Glomerular endothelial cell (primary cell): Measurements from ENCODE around the gene PKNOX2. TPM values are rescaled to one million over a fixed set of nuclear protein-coding genes. Genes with fewer than 3 reads are reported as not detected.

Source experiments
- DNase-seq: peaks from one replicate; pipeline ENCODE4 v3.0.0-alpha.2; 2011; ENCODE audit warnings: low read depth, low spot score; ENCODE audit errors: extremely low read depth
- total RNA-seq: library from RNA; depleted of rRNA; stranded (reverse); fragments of >200 nt; gene quantifications from 2 replicates; pipeline ENCODE4 v1.2.3, GENCODE V29; 2015

The PKNOX2 gene
- total RNA-seq, 1 donor from 2014 or later, result 0.76 TPM

DNA sequence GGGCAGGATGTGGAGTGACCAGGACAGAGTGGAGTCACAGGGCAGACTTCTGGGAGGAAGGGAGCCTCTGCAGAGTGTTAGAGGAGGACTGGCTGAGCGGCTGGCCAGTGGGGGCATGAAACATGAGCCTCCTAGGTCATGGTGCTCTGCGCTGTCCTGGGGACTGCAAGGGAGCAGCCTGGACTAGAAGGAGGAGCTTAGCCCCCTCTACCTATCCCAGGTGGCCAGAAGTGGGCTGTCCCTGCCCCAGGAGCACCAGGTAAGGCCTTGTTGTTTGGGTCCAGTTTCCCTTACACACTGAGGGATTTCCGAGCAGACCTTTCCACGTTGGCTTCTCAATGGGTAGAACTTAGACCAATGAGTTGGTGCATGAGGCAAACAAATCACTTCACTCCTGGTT is 7.4 kb downstream of the PKNOX2 start:
- DNase-seq, result no peak

- no peak for DNase-seq
These were observed 8.5 kb downstream of the PKNOX2 start for GRCh38 chr11:125173027-125173426.

DNA sequence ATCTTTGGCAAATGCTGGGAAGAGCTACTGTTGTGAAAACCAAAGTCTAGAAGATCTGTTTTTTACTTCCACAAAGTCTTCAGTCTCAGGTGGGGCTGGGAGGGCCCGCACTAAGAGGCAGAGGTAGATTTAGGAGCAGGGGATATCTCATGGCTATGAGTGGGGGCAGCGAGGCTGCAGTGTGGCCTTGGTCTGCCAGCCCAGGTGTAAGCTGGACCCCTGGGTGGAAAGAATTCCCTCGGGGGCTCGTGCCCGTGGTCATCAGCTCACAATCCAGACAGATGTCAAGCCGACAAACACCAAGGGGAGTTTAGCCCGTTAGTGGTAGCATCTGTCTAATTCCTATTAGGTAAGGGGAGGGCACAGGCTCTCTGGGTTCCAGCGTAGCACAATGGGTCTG is 9.0 kb downstream of the PKNOX2 start:
- no peak for DNase-seq

- DNase-seq, result no peak
These were observed 9.5 kb downstream of the PKNOX2 start for GRCh38 chr11:125174057-125174456.

- no peak for DNase-seq
These were observed 10.1 kb downstream of the PKNOX2 start for GRCh38 chr11:125174686-125175085.

DNA sequence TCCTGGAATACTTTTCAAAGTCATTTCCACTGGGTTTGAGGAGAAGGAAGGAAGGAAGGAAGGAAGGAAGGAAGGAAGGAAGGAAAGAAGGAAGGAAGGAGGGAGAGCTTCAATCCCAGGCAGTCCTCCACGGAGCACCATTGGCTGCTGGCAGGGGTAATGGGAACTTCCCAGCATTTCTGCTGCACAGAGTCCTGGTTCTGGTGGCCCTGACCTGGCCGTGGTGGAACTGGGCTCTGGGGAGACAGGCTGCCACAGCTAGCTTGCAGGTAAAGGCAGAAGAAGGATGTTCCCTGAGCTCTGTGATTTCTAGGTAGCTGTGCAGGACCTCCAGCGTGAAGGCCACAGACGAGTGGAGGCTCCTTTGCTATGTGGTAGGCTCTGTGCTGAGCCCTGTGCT is 10.6 kb downstream of the PKNOX2 start:
- no peak for DNase-seq

- DNase-seq, result no peak
These were observed 11.5 kb downstream of the PKNOX2 start for GRCh38 chr11:125175896-125176575.

GRCh38 chr11:125176866-125177265 is 12.3 kb downstream of the PKNOX2 start:
- no peak for DNase-seq

DNA sequence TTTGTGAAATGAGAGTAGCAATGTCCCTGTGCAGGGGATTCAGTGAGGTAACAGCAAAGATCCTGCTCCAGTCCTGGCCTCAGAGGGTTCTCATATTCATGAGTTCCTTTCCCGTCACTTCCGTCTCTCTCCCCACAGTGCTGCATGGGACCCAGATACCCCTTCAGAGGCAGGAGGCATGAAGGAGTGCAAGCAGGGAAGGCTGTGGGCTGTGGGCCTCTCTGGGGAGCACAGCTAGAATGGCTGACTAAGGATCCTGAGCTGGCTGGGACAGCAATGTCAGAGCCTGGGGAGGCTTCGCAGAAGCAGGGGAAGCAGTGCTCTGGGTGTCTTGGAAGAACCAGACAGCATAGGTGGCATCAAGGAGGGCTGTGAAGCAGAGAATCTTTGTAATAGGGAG is 13.0 kb downstream of the PKNOX2 start:
- DNase-seq, result no peak

DNA sequence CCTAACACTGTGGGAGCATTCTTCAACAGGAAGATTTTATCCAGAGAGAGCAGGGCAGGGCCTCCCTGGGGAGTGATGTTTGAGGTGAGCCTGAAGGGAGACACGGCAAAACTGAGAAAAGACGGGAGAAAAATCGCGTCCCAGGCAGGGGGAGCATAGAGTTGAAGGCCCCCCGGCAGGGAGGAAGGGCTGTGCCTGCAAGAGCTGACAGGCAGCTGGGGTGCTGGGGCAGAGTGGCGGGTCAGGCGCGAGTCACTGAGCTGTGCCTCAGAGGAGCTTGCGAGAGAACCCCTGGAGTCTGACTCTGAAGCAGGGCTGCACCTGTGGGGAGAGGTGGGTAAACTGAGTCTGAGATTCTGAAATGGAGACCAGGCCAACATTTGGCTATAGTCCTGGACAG is 14.8 kb downstream of the PKNOX2 start:
- no peak for DNase-seq

DNA sequence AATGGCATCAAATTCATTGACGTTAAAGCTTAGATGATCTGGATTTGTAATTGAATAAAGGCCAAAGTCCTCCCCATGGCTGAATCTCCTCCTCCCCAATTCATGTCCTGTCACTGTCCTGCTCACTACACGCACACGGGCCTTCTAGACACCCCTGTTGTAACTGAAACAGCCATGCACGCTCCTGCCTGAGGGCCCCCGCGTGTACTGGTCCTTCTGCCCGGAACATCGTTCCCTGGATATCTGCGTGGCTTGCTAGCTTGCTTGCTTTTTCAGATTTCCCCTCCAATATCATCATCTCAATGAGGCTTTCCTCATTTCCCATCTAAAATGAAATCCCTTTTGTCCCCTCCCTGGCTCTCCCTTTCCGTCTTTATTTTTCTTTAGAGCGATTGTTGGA is 15.3 kb downstream of the PKNOX2 start:
- DNase-seq, result no peak

GRCh38 chr11:125180413-125181305 is 16.1 kb downstream of the PKNOX2 start:
- DNase-seq, result no peak

GRCh38 chr11:125182573-125182972 is 18.0 kb downstream of the PKNOX2 start:
- DNase-seq, result no peak

DNA sequence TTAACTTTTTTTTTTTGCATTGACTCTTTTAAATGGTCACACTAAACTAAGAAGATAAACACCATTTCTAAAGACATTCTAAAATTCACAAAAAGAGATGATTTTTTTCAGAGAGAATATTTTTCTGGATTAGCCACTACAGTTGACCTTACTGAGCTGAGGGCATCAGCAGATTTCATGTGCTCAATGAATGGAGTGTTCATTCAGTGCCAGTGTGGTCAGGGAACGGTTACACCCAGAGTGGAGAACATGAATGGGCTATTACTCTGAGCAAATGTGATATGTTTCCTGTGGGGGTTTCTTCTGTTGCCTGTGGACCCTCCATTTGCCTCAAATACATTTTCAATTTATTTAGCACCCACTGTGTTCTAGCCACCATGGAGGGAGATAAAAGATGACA is 19.1 kb downstream of the PKNOX2 start:
- DNase-seq, result no peak

DNA sequence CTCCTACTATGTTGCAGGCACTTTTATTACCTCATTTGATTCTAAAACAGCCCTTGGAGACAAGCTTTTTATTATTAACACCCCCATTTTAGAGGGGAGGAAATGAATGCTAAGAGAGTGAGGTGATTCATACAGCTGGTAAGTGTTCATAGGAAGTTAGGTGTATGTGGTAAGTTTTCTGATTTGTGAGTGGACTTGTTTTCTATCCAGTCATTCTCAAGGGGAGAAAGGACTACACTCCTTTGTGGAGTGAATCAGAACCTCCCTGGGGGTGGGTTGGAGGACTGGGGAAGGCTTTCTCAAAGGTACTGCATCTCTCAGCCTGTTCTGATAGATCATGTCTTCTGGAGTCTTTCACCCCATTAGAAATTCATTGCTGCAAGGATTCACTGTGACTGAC is 23.5 kb downstream of the PKNOX2 start:
- no peak for DNase-seq

- DNase-seq, result no peak
These were observed 26.0 kb downstream of the PKNOX2 start for GRCh38 chr11:125190566-125190965.

- peak; percentile 47 for DNase-seq
These were observed 27.6 kb downstream of the PKNOX2 start for GRCh38 chr11:125192183-125192582.

GRCh38 chr11:125192717-125193415 is 28.3 kb downstream of the PKNOX2 start:
- no peak for DNase-seq

DNA sequence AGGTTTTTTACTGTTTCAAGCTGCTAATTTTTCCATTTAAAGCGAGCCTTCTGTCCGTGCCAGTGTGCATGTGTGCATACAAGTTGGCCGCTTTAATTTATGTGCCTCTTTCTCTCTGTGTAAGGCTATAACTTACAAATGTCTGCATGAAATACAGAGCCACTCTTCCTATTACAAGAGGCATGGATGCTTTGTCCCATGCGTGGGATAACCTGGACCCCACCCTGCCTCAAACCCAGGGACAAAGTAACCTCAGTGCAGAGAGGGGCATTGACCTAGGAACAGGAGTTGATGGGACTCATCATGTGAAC is 28.8 kb downstream of the PKNOX2 start:
- DNase-seq, result no peak

- DNase-seq, result no peak
These were observed 29.3 kb downstream of the PKNOX2 start for GRCh38 chr11:125193841-125194240.

DNA sequence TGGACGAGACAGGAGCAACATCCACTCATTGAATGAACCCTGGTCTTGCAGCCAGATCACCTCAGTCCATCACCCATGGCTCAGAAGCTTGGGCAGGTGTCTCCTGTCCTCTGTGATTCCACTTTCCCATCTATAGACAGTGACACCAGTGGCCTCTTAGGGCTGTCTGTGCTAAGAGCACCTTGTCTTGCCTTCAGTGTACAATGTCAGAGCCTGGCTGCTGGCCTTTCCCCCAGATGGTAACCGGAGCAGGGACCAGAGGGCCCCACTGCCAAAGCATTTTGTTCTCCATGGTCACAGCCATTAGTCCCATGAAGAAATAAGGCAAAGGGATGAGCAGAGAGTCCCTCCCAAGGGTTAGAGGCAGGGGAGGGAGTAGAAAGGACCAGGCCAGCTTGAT is 35.4 kb downstream of the PKNOX2 start:
- no peak for DNase-seq

DNA sequence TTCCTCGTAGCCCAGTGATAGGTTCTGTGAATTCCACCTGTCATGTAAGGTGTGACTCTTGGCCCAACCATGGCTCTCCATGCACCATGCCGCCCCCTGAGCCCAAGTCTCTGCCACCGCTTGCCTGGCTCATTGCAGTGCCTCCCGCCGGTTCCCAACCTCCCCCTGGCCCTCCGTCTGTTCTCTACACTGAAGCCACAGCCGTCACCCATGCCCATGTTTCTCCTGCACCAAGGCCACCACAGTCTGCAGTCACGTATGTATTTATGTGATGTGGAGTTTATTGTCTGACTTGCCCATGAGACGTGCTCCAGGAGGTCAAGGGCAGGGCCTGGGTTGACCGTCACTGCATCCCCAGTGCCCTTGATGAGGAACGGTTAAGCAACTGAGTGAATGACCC is 35.9 kb downstream of the PKNOX2 start:
- no peak for DNase-seq
